ENCODE measurements around the gene OSMR. TPM values are rescaled to one million over a fixed set of nuclear protein-coding genes. Genes with fewer than 3 reads are reported as not detected.

Gene OSMR
- polyA plus RNA-seq, 1 donor from 2014 or later: not detected

- no peaks in the 10 kb centered on the region for H3K9me3 ChIP-seq (ENCODE audit: low read length)
- H3K27ac ChIP-seq (ENCODE audit: low read length): no peak overlapping the region
- no peaks in the 10 kb centered on the region for H4K20me1 ChIP-seq (ENCODE audit: insufficient read depth)
- no peaks in the 10 kb centered on the region for H3K36me3 ChIP-seq (ENCODE audit: insufficient read depth, low read length)
- no peaks in the 10 kb centered on the region for H3K27me3 ChIP-seq (ENCODE audit: insufficient read depth, low read depth, low read length)
- H3K4me3 ChIP-seq (ENCODE audit: low read length): no peak overlapping the region
- no peak overlapping the region for H2AFZ ChIP-seq (ENCODE audit: low read depth, low read length)
- no peak overlapping the region for H3K9ac ChIP-seq (ENCODE audit: low read length)
- no peak for TF ChIP-seq EP300 (conservative IDR thresholded peaks at IDR 0.05; ENCODE audit: poor library complexity, severe bottlenecking)
- TF ChIP-seq POLR2AphosphoS5 (IDR thresholded peaks at IDR 0.05): no peak
- no peak for TF ChIP-seq TAF1 (IDR thresholded peaks at IDR 0.05; ENCODE audit: low read depth)
- TF ChIP-seq EZH2 (IDR thresholded peaks at IDR 0.05; ENCODE audit: borderline replicate concordance, insufficient read depth, low read length, poor library complexity, severe bottlenecking): no peak
- no peak for TF ChIP-seq CTCF (IDR thresholded peaks at IDR 0.05; ENCODE audit: poor library complexity, severe bottlenecking)
- no peak for TF ChIP-seq REST (IDR thresholded peaks at IDR 0.05; ENCODE audit: borderline replicate concordance)
- no peak for TF ChIP-seq SMC3 (conservative IDR thresholded peaks at IDR 0.05; ENCODE audit: poor library complexity)
- TF ChIP-seq RAD21 (conservative IDR thresholded peaks at IDR 0.05): no peak
- H3K9me2 ChIP-seq (ENCODE audit: insufficient read depth, low read length): no peaks in the 10 kb centered on the region
- H3K4me2 ChIP-seq (ENCODE audit: low read length): no peak overlapping the region
- H3K79me2 ChIP-seq (replicated peaks; ENCODE audit: insufficient read depth, low read length): no peaks in the 10 kb centered on the region
- H3F3A ChIP-seq (ENCODE audit: insufficient read depth, low read length, poor library complexity, severe bottlenecking): no peaks in the 10 kb centered on the region
These were observed 8.4 kb upstream of the OSMR start for GRCh38 chr5:38837416-38837815.

- no peak overlapping the region for H2AFZ ChIP-seq (ENCODE audit: low read depth, low read length)
- no peaks in the 10 kb centered on the region for H3K9me2 ChIP-seq (ENCODE audit: insufficient read depth, low read length)
- H3K9me3 ChIP-seq (ENCODE audit: low read length): no peaks in the 10 kb centered on the region
- H3K27ac ChIP-seq (ENCODE audit: low read length): no peak overlapping the region
- no peak overlapping the region for H3K4me2 ChIP-seq (ENCODE audit: low read length)
- H3F3A ChIP-seq (ENCODE audit: insufficient read depth, low read length, poor library complexity, severe bottlenecking): no peaks in the 10 kb centered on the region
- no peaks in the 10 kb centered on the region for H3K79me2 ChIP-seq (replicated peaks; ENCODE audit: insufficient read depth, low read length)
- TF ChIP-seq RAD21 (conservative IDR thresholded peaks at IDR 0.05): no peak
- no peak for TF ChIP-seq POLR2AphosphoS5 (IDR thresholded peaks at IDR 0.05)
- TF ChIP-seq SMC3 (conservative IDR thresholded peaks at IDR 0.05; ENCODE audit: poor library complexity): no peak
- TF ChIP-seq TAF1 (IDR thresholded peaks at IDR 0.05; ENCODE audit: low read depth): no peak
- TF ChIP-seq REST (IDR thresholded peaks at IDR 0.05; ENCODE audit: borderline replicate concordance): no peak
- H3K4me3 ChIP-seq (ENCODE audit: low read length): no peak overlapping the region
- no peaks in the 10 kb centered on the region for H3K36me3 ChIP-seq (ENCODE audit: insufficient read depth, low read length)
- no peaks in the 10 kb centered on the region for H3K27me3 ChIP-seq (ENCODE audit: insufficient read depth, low read depth, low read length)
- H4K20me1 ChIP-seq (ENCODE audit: insufficient read depth): no peaks in the 10 kb centered on the region
- H3K9ac ChIP-seq (ENCODE audit: low read length): no peak overlapping the region
These were observed 7.9 kb upstream of the OSMR start for GRCh38 chr5:38837932-38838331.
